ENCODE measurements around the gene CST8. TPM values are rescaled to one million over a fixed set of nuclear protein-coding genes. Genes with fewer than 3 reads are reported as not detected.

The CST8 gene
- total RNA-seq, 1 donor from 2014 or later = not detected

GRCh38 chr20:23497536-23497935, 6.6 kb downstream of the CST8 start:
- H3K27me3 Mint-ChIP-seq (ENCODE audit: unreplicated experiment) = peaks cover 4% of the 10 kb centered on the region
- H3K4me1 Mint-ChIP-seq (ENCODE audit: unreplicated experiment) = no peaks in the 10 kb centered on the region
- no peak overlapping the region for H3K27ac Mint-ChIP-seq (ENCODE audit: unreplicated experiment)
- no peak for DNase-seq (ENCODE audit: extremely low spot score, unreplicated experiment)
- H3K36me3 Mint-ChIP-seq (ENCODE audit: unreplicated experiment) = no peaks in the 10 kb centered on the region
- no peak overlapping the region for H3K4me3 Mint-ChIP-seq (ENCODE audit: unreplicated experiment)
- no peak for TF ChIP-seq CTCF (IDR thresholded peaks at IDR 0.05)
- H3K9me3 Mint-ChIP-seq (ENCODE audit: unreplicated experiment) = no peaks in the 10 kb centered on the region

GRCh38 chr20:23501926-23502325, 11.0 kb downstream of the CST8 start:
- no peaks in the 10 kb centered on the region for H3K9me3 Mint-ChIP-seq (ENCODE audit: unreplicated experiment)
- no peaks in the 10 kb centered on the region for H3K36me3 Mint-ChIP-seq (ENCODE audit: unreplicated experiment)
- no peak overlapping the region for H3K4me3 Mint-ChIP-seq (ENCODE audit: unreplicated experiment)
- no peak for DNase-seq (ENCODE audit: extremely low spot score, unreplicated experiment)
- no peak for TF ChIP-seq CTCF (IDR thresholded peaks at IDR 0.05)
- H3K27me3 Mint-ChIP-seq (ENCODE audit: unreplicated experiment) = peaks cover 22% of the 10 kb centered on the region
- no peak overlapping the region for H3K27ac Mint-ChIP-seq (ENCODE audit: unreplicated experiment)
- H3K4me1 Mint-ChIP-seq (ENCODE audit: unreplicated experiment) = no peaks in the 10 kb centered on the region

- H3K9me3 Mint-ChIP-seq (ENCODE audit: unreplicated experiment) = no peaks in the 10 kb centered on the region
- TF ChIP-seq CTCF (IDR thresholded peaks at IDR 0.05) = no peak
- H3K36me3 Mint-ChIP-seq (ENCODE audit: unreplicated experiment) = no peaks in the 10 kb centered on the region
- no peak overlapping the region for H3K27ac Mint-ChIP-seq (ENCODE audit: unreplicated experiment)
- peaks cover 24% of the 10 kb centered on the region for H3K27me3 Mint-ChIP-seq (ENCODE audit: unreplicated experiment)
- DNase-seq (ENCODE audit: extremely low spot score, unreplicated experiment) = no peak
- no peak overlapping the region for H3K4me3 Mint-ChIP-seq (ENCODE audit: unreplicated experiment)
- H3K4me1 Mint-ChIP-seq (ENCODE audit: unreplicated experiment) = no peaks in the 10 kb centered on the region
These were observed 12.7 kb downstream of the CST8 start for GRCh38 chr20:23503649-23504048.

GRCh38 chr20:23507346-23507745, 16.4 kb downstream of the CST8 start:
- H3K27me3 Mint-ChIP-seq (ENCODE audit: unreplicated experiment) = peaks cover 22% of the 10 kb centered on the region

More at GRCh38 chr20:23507346-23507745, 16.4 kb downstream of the CST8 start:
- no peak overlapping the region for H3K4me3 Mint-ChIP-seq (ENCODE audit: unreplicated experiment)
- H3K27ac Mint-ChIP-seq (ENCODE audit: unreplicated experiment) = no peak overlapping the region
- no peaks in the 10 kb centered on the region for H3K36me3 Mint-ChIP-seq (ENCODE audit: unreplicated experiment)
- DNase-seq (ENCODE audit: extremely low spot score, unreplicated experiment) = no peak
- no peak for TF ChIP-seq CTCF (IDR thresholded peaks at IDR 0.05)
- no peaks in the 10 kb centered on the region for H3K9me3 Mint-ChIP-seq (ENCODE audit: unreplicated experiment)
- no peaks in the 10 kb centered on the region for H3K4me1 Mint-ChIP-seq (ENCODE audit: unreplicated experiment)
